NT2/D1 (cell line): ENCODE measurements around the gene CHN1.

Experiments used
- DNase-seq: peaks from one replicate; pipeline ENCODE4 v3.0.0-alpha.2; 2011; ENCODE audit warnings: low read depth, low spot score
- H3K27me3 ChIP-seq: 2 replicates; pipeline ENCODE4 v1.6.0; 2011; ENCODE audit warnings: mild to moderate bottlenecking; ENCODE audit not compliant: insufficient read length, insufficient read depth
- H3K36me3 ChIP-seq: 2 replicates; pipeline ENCODE4 v1.6.1; 2011; ENCODE audit warnings: mild to moderate bottlenecking, low read length, mixed read lengths; ENCODE audit not compliant: insufficient read depth, insufficient read length
- H3K4me1 ChIP-seq: 2 replicates; pipeline ENCODE4 v1.5.1; 2011; ENCODE audit not compliant: insufficient read depth, insufficient read length
- H3K4me3 ChIP-seq: 2 replicates; pipeline ENCODE4 v1.5.1; 2011; ENCODE audit warnings: low read depth; ENCODE audit not compliant: insufficient read length
- H3K9ac ChIP-seq: 2 replicates; pipeline ENCODE4 v1.6.0; 2011; ENCODE audit warnings: low read depth; ENCODE audit not compliant: insufficient read length
- H3K9me3 ChIP-seq: 2 replicates; pipeline ENCODE4 v1.5.1; 2011; ENCODE audit warnings: mild to moderate bottlenecking, low read length; ENCODE audit not compliant: insufficient read depth
- SUZ12 ChIP-seq: IDR thresholded peaks from 2 replicates; pipeline ENCODE4 v1.6.1; 2011; ENCODE audit not compliant: insufficient read length, insufficient read depth; ENCODE audit errors: extremely low read depth
- YY1 ChIP-seq: IDR thresholded peaks from 2 replicates; pipeline ENCODE4 v1.6.1; 2011; ENCODE audit not compliant: insufficient read length, insufficient read depth
- ZNF274 ChIP-seq: IDR thresholded peaks from 2 replicates; pipeline ENCODE4 v1.6.1; 2011; ENCODE audit warnings: mild to moderate bottlenecking, low read depth, low read length

The CHN1 gene

DNA sequence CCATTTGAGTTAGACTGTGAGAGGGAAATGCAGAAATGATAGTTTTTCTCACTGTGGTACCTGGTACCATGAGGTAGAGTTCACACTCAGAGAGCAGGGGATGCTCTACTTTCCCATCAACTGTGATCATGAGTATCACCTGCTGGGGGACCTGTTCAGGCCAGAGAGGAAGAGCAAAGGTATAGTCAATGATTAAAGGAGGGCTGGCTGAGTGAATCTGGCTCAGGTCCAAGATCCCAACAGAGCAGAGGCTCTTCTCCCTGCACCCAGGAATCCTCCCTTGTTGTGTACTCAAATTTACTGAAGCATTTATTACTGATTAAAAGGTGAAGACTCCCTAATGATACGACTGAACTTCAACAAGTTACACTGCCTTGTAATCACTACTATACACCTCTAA lies 136.3 kb downstream of the CHN1 start:
- no peak for TF ChIP-seq ZNF274
- no peak for TF ChIP-seq SUZ12
- TF ChIP-seq YY1: no peak
- Histone ChIP-seq H3K9ac (no peak overlapping the region), H3K4me1 (no peaks in the 10 kb centered on the region), H3K4me3 (no peak overlapping the region), H3K9me3 (no peaks in the 10 kb centered on the region), H3K27me3 (no peaks in the 10 kb centered on the region), H3K36me3 (peaks cover 9% of the 10 kb centered on the region)
- DNase-seq: no peak

DNA sequence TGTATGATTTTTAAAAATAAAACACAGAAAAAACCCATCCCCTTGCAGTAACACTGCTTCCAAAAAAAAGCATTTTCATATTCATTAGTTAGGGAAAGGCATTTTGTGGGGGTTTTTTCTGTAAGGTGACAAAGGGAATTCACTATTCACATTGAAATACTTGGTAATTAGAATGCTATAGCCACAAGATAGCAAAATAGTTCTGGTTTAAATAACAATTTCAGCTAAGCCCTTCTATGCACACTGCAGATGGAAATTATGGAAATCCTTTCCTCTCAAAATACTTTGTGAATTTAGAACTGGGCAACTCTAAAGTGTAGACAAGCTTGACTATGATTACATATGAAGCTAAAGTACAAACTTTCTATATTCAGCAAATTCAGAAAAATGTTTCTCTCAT lies 138.8 kb downstream of the CHN1 start:
- H3K4me1 ChIP-seq: no peaks in the 10 kb centered on the region
- peak; percentile 15 for DNase-seq
- no peak overlapping the region for H3K9ac ChIP-seq
- no peaks in the 10 kb centered on the region for H3K9me3 ChIP-seq
- no peak overlapping the region for H3K4me3 ChIP-seq
- H3K36me3 ChIP-seq: peaks cover 4% of the 10 kb centered on the region
- TF ChIP-seq ZNF274 (no peak), YY1 (no peak), SUZ12 (no peak)
- no peaks in the 10 kb centered on the region for H3K27me3 ChIP-seq

DNA sequence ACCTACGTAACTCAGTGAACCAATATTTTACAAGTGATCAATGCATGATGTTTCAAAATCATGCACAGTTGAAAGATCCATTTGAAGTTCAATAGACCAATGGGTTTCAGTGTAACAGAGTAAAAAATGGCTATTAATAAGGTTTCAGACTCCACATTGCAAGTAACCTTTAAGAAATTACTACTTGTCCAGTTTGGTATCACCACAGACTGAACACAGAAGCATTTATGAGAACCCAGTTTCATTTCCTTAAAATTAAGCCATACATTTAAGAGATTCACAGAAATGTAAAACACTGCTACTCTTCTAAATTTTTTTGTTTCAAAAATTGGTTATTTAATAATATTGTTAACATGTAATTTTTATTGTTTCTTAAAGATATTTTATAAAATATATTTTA lies 142.0 kb downstream of the CHN1 start:
- Histone ChIP-seq H3K4me3 (no peak overlapping the region), H3K36me3 (peaks cover 3% of the 10 kb centered on the region), H3K4me1 (no peaks in the 10 kb centered on the region), H3K9ac (no peak overlapping the region), H3K27me3 (no peaks in the 10 kb centered on the region), H3K9me3 (no peaks in the 10 kb centered on the region)
- DNase-seq: no peak
- TF ChIP-seq SUZ12 (no peak), YY1 (no peak), ZNF274 (no peak)

DNA sequence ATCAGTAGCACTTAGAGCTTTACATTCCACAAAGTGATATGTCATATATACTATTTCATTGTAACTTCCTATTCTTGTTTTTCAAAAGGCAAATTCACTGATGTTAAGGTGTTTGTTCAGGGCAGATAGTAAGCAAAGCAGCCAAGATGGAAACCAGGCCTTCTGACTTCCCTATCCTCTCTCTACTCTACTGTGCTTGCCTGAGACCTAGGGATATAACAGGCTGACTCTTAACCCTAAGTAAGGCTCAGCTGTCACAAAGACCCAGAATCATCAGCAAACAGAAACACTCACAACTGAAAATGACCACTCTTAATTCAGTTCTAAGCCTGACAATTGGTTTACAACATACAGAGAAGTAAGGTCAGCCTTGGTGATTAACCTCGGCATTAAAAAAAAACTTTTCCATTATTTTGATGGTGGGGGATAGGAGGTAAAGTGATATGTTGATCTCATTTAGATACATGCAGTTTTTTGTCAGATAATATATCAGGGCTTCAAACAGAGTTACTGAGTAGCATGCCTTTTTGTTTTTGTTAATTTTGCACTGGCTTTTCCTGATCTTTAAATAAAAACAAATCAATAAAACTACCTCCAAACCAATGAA lies 145.5 kb downstream of the CHN1 start:
- H3K4me3 ChIP-seq: no peak overlapping the region
- no peaks in the 10 kb centered on the region for H3K9me3 ChIP-seq
- H3K9ac ChIP-seq: no peak overlapping the region
- no peaks in the 10 kb centered on the region for H3K4me1 ChIP-seq
- H3K36me3 ChIP-seq: peaks cover 3% of the 10 kb centered on the region
- H3K27me3 ChIP-seq: no peaks in the 10 kb centered on the region
- DNase-seq: no peak
- TF ChIP-seq YY1 (no peak), SUZ12 (no peak), ZNF274 (no peak)

DNA sequence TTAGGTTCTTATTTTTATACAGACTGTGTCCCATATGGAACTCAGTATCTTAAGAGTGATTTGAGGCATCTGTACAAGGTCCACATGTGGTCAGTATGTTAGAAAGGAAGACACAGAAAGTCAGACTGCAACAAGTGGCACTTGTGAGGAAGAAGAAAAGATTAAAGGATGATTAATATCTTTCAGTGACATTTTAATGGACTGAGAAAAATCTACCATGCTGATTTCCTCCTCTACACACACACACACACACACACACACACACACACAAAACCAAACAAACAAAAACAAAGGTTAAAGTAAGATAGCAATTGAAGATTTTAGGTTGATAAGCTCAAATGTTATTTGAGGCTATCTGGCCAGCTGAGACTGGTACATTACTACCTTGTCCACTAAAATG lies 146.4 kb downstream of the CHN1 start:
- no peaks in the 10 kb centered on the region for H3K36me3 ChIP-seq
- no peak overlapping the region for H3K4me3 ChIP-seq
- DNase-seq: no peak
- no peaks in the 10 kb centered on the region for H3K9me3 ChIP-seq
- TF ChIP-seq YY1 (no peak), ZNF274 (no peak), SUZ12 (no peak)
- H3K9ac ChIP-seq: no peak overlapping the region
- no peaks in the 10 kb centered on the region for H3K27me3 ChIP-seq
- no peaks in the 10 kb centered on the region for H3K4me1 ChIP-seq

DNA sequence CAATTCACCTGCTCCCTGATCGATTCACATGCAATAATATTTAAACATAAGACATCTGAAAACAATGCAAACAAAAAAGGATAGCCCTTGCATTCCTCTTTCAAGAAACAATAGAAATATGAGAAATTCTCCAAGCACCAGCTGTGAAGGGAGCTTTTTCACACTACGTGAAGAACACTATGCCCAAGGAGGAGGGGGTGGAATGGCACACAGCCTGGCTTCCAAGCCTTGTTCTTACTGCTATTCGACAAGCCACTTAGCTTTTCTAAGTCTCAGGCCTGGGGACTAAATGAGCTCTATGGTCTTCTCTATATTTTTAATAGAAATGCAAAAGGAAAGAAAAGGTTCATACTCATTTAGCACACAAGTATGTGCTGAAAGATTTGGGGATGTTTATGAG lies 148.7 kb downstream of the CHN1 start:
- H3K9ac ChIP-seq: no peak overlapping the region
- H3K4me1 ChIP-seq: no peaks in the 10 kb centered on the region
- no peaks in the 10 kb centered on the region for H3K9me3 ChIP-seq
- DNase-seq: no peak
- no peaks in the 10 kb centered on the region for H3K36me3 ChIP-seq
- no peaks in the 10 kb centered on the region for H3K27me3 ChIP-seq
- TF ChIP-seq YY1: no peak
- no peak for TF ChIP-seq SUZ12
- TF ChIP-seq ZNF274: no peak
- H3K4me3 ChIP-seq: no peak overlapping the region

DNA sequence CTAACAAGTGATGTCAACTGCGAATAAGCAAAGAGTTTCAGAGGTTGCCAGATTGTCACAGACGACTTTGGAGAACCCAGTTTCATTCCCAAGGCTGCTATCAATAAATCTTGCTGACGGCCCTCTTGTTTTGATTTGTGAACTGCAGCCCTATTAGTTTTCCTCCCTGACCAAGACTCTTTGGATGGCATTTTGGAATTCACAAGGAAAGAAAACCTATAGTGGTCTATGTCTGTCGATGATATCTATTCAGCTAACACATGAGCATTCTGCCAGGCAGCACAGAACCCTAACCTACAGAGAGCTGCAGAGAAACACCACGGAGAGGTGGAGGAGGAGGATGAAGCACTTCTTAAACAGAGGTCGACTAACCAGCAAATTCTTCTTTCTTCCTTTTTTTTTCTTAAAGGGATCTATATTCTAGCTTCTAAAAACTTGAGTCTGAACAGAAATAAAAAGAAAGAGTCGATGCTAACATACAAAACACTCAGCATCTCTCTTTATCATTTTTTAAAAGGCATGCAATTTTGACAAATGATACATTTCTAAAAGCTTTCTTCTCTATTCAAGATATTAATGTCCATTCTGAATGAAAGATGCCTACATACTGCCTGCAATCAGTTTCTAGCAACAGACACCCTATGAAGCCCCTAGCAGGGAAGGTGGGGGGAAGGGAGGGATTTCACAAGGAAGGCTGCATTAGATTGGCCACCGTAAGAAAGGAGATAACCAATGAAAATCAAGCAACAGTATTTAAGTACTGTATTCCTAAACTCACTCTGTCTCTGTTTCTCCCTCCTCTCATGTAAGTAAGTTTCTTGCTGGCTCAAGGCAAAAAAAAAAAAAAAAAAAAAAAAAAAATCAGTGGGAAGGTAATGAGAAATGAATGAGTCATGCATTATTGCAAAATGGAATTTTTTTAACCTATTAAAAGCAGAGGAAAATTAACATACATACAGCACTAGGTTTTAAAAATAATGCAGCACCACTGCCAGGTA lies 157.9 kb downstream of the CHN1 start:
- DNase-seq: peak; percentile 15
- Histone ChIP-seq H3K27me3 (no peaks in the 10 kb centered on the region), H3K4me1 (no peaks in the 10 kb centered on the region)

More for the DNA sequence above, 157.9 kb downstream of the CHN1 start:
- Histone ChIP-seq H3K36me3 (no peaks in the 10 kb centered on the region), H3K9me3 (no peaks in the 10 kb centered on the region), H3K4me3 (no peak overlapping the region), H3K9ac (no peak overlapping the region)
- TF ChIP-seq SUZ12 (no peak), ZNF274 (no peak), YY1 (no peak)
